ENCODE results near the gene PKHD1.

DNA sequence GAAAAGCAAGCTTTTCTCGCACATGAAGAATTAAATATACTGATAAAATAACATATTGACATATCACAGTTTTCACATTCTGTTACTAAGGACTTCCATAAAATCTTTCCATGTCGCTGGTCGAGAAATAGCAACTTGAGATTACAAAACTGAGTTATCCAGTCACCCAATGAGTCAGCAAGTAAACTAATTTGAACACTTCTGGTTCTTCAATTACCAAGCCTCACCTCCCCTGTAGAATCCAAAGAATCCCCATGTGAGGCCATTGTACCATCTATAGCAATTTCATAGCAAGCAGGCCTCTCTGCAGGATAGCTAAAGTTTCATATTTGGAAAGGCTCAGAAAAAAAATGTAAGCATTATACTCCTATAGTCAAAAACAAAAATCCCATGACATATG, 87.3 kb downstream of the PKHD1 start:
- TF ChIP-seq GATA2 (IDR thresholded peaks at IDR 0.05; ENCODE audit: low read depth, low read length): no peak
- no peak for TF ChIP-seq GATA3 (IDR thresholded peaks at IDR 0.05; ENCODE audit: low read depth, low read length)

Data from SH-SY5Y (cell line).